OCI-LY7 (cell line): Measurements from ENCODE around the gene VKORC1. TPM values are rescaled to one million over a fixed set of nuclear protein-coding genes. Genes with fewer than 3 reads are reported as not detected.

Experiments
- BruUV-seq: library from RNA; stranded (reverse); fragments of 400-500 nt; replicated peaks from 2 replicates; lab custom pipeline; 2021; lab: Mats Ljungman, UMichigan
- CTCF ChIA-PET: fragments of 300-600 bp; sonication (Branson Sonifier 250); formaldehyde crosslinking; loops from one replicate; lab custom pipeline; 2022; ENCODE audit warnings: antibody characterized with exemption; ENCODE audit not compliant: unreplicated experiment; lab: Charles Lee
- POLR2A ChIA-PET: fragments of 300-600 bp; sonication (Branson Sonifier 250); formaldehyde crosslinking; loops from one replicate; lab custom pipeline; 2022; ENCODE audit warnings: antibody characterized with exemption; lab: Charles Lee
- DNase-seq: peaks from one replicate; pipeline ENCODE4 v3.0.0-alpha.2; 2015; ENCODE audit warnings: low spot score
- H2AFZ ChIP-seq: fragments of 200-600 bp; sonication (generic), shearing (Covaris generic); 2 replicates; pipeline ENCODE4 v1.6.1; 2014; ENCODE audit warnings: mild to moderate bottlenecking, antibody characterized with exemption, low read length, moderate library complexity
- H3K27ac ChIP-seq: fragments of 200-600 bp; sonication (generic); 2 replicates; pipeline ENCODE4 v1.5.1; 2014; ENCODE audit warnings: mixed run types, low read depth, mild to moderate bottlenecking, moderate library complexity, low read length, inconsistent platforms; ENCODE audit not compliant: poor library complexity, severe bottlenecking
- H3K36me3 ChIP-seq: fragments of 200-600 bp; sonication (generic); 2 replicates; pipeline ENCODE4 v1.6.1; 2014; ENCODE audit warnings: mild to moderate bottlenecking, antibody characterized with exemption, low read length, moderate library complexity, mixed read lengths; ENCODE audit not compliant: insufficient read depth
- H3K4me1 ChIP-seq: fragments of 200-600 bp; sonication (generic); 2 replicates; pipeline ENCODE4 v1.5.1; 2014; ENCODE audit warnings: mild to moderate bottlenecking, low read length; ENCODE audit not compliant: insufficient read depth, poor library complexity, severe bottlenecking
- H3K4me2 ChIP-seq: fragments of 200-600 bp; sonication (generic); 2 replicates; pipeline ENCODE4 v1.6.1; 2014; ENCODE audit warnings: mild to moderate bottlenecking, low read length
- H3K4me3 ChIP-seq: fragments of 200-600 bp; sonication (generic); 2 replicates; pipeline ENCODE4 v1.5.1; 2014; ENCODE audit warnings: mild to moderate bottlenecking, low read depth, low read length; ENCODE audit not compliant: poor library complexity, severe bottlenecking
- H3K79me2 ChIP-seq: fragments of 200-600 bp; sonication (generic); 2 replicates; pipeline ENCODE4 v1.6.1; 2016; ENCODE audit warnings: low read depth, mild to moderate bottlenecking, low read length, moderate library complexity, mixed read lengths; ENCODE audit not compliant: insufficient read depth
- H3K9me2 ChIP-seq: fragments of 200-600 bp; sonication (generic); 2 replicates; pipeline ENCODE4 v1.6.1; 2016; ENCODE audit warnings: mild to moderate bottlenecking, low read length, mixed read lengths; ENCODE audit not compliant: insufficient read depth
- H3K9me3 ChIP-seq: fragments of 200-600 bp; sonication (generic); 2 replicates; pipeline ENCODE4 v1.6.1; 2014; ENCODE audit warnings: mild to moderate bottlenecking, mixed run types, low read length, mixed read lengths
- H4K20me1 ChIP-seq: fragments of 200-600 bp; sonication (generic); 2 replicates; pipeline ENCODE4 v1.6.1; 2014; ENCODE audit warnings: mild to moderate bottlenecking, antibody characterized with exemption, low read length, moderate library complexity, mixed read lengths; ENCODE audit not compliant: insufficient read depth
- EZH2phosphoT487 ChIP-seq: fragments of 200-600 bp; sonication (generic); IDR thresholded peaks from 2 replicates; pipeline ENCODE4 v1.6.1; 2018; ENCODE audit warnings: low read depth, borderline replicate concordance, mild to moderate bottlenecking, mixed run types, antibody characterized with exemption, low read length, moderate library complexity, mixed read lengths
- intact Hi-C: fragments of 100-400 bp; cut with micrococcal nuclease; formaldehyde crosslinking; loops from one replicate; pipeline ENCODE4 v1.10.0; 2022; ENCODE audit not compliant: unreplicated experiment
- total RNA-seq, 2 experiments: library from RNA; depleted of rRNA in 1 of 2; stranded (reverse); fragments of >200 nt in 1 of 2; shearing (Covaris generic) in 1 of 2; gene quantifications; 2 replicates each; pipeline ENCODE4 v1.2.3, GENCODE V29; 2014 to 2022
- TF ChIP-seq, protein P1 (sequence below): fragments of 200-600 bp; sonication (generic); conservative IDR thresholded peaks from 2 replicates; pipeline ENCODE4 v1.5.1; 2014; ENCODE audit warnings: mild to moderate bottlenecking, antibody characterized with exemption, low read length, moderate library complexity, mixed read lengths

VKORC1 gene
- total RNA-seq, 2 experiments from 2014 or later: 69.3 to 70.2 TPM

DNA sequence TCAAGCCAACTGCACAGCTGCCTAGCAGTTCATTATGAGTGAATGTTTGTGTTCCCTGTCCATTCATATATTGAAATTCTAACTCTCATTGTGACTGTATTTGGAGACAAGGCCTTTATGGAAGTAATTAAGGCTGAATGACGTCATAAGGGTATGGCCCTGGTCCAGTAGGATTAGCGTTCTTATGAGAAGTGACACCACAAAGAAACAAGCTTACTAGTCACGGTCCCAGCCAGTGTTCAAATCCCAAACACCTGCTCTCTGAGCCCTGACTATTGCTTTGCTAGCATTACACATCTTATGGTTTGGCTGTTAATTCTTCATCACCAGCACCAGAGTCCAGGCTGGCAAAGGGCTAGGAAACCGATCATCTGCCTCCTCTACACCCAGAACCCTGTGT lies 22.7 kb downstream of the VKORC1 start:
- Histone ChIP-seq H3K9me3 (no peaks in the 10 kb centered on the region), H3K9me2 (no peaks in the 10 kb centered on the region), H4K20me1 (no peaks in the 10 kb centered on the region), H3K27ac (no peak overlapping the region), H3K4me3 (peak overlapping the region; percentile 88), H3K4me2 (peak overlapping the region; percentile 95), H2AFZ (no peak overlapping the region), H3K36me3 (peaks cover 10% of the 10 kb centered on the region), H3K79me2 (peaks cover 58% of the 10 kb centered on the region), H3K4me1 (peaks cover 15% of the 10 kb centered on the region)
- POLR2A ChIA-PET: interaction anchor here (0.7 to 1.5 kb wide), 2 partner anchors 26 to 70 kb away, joined by 3 read pairs; no protein-coding TSS in a partner anchor
- CTCF ChIA-PET: no interaction called here
- no TSS peak for BruUV-seq
- no peak for DNase-seq
- intact Hi-C loops: loop anchor here (5.0 kb wide), 2 partner anchors 75 to 115 kb away; partner anchors contain the start of gene SETD1A
- no peak for TF ChIP-seq EZH2phosphoT487
- TF ChIP-seq, protein P1, sequence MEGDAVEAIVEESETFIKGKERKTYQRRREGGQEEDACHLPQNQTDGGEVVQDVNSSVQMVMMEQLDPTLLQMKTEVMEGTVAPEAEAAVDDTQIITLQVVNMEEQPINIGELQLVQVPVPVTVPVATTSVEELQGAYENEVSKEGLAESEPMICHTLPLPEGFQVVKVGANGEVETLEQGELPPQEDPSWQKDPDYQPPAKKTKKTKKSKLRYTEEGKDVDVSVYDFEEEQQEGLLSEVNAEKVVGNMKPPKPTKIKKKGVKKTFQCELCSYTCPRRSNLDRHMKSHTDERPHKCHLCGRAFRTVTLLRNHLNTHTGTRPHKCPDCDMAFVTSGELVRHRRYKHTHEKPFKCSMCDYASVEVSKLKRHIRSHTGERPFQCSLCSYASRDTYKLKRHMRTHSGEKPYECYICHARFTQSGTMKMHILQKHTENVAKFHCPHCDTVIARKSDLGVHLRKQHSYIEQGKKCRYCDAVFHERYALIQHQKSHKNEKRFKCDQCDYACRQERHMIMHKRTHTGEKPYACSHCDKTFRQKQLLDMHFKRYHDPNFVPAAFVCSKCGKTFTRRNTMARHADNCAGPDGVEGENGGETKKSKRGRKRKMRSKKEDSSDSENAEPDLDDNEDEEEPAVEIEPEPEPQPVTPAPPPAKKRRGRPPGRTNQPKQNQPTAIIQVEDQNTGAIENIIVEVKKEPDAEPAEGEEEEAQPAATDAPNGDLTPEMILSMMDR: no peak

DNA sequence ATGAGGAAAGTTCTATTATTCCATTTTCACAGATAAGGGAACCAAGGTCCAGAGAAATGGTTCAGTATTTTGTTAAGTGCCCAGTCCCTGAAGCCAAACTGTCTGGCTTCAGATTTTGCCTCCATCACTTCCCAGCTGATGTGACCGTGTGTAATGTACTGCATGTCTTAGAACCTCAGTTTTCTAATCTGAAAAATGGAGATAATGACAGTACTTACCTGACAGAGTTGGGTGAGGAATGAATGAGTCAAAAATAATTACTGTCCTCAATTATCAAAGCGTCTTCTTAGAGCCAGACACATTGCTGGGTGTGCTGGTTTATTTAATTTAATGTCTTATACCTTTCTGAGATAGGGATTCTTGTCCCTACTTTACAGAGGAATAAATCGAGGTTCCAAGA lies 27.3 kb downstream of the VKORC1 start:
- no peak overlapping the region for H3K4me3 ChIP-seq
- H3K4me1 ChIP-seq: peaks cover 8% of the 10 kb centered on the region
- TF ChIP-seq EZH2phosphoT487: no peak
- TF ChIP-seq, protein P1: no peak
- DNase-seq: no peak
- intact Hi-C loops: no loop called here
- CTCF ChIA-PET: no interaction called here
- BruUV-seq: no TSS peak
- no peaks in the 10 kb centered on the region for H3K9me2 ChIP-seq
- no peak overlapping the region for H3K4me2 ChIP-seq
- no peak overlapping the region for H3K27ac ChIP-seq
- no peaks in the 10 kb centered on the region for H4K20me1 ChIP-seq
- no peaks in the 10 kb centered on the region for H3K9me3 ChIP-seq
- POLR2A ChIA-PET: interaction anchor here (1.0 kb wide), 1 partner anchor 25 kb away, joined by 5 read pairs; no protein-coding TSS in a partner anchor
- H3K36me3 ChIP-seq: peaks cover 16% of the 10 kb centered on the region
- no peak overlapping the region for H2AFZ ChIP-seq
- peaks cover 30% of the 10 kb centered on the region for H3K79me2 ChIP-seq

DNA sequence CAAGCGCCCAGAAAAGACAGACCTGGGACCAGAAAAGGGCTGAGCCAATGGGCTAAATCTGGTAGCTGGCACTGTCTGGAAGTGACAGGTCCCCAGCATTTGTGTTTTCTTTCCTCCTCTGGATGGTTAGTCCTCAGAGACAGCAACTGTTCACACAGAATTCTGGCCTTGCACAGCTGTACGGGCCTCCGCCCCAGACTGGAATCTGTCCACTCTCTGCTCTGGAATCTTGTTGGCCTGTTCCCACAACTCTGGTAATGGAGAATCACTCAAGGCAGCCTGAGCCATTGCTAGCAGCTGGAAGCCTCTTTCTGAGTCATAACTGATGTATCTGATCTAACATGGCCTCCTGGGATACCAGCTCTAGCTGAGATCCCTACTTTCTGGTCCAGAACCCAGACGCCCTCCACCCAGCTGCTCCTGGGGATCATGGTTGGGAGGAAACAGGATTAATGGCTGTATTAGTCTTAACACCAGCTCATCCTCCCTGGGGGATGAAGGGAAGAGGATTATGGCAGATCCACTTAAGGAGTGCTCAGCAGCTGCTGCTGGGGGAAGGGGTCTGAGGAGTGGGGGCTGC lies 29.6 kb downstream of the VKORC1 start:
- H4K20me1 ChIP-seq: no peaks in the 10 kb centered on the region
- no peaks in the 10 kb centered on the region for H3K9me2 ChIP-seq
- H3K79me2 ChIP-seq: peaks cover 8% of the 10 kb centered on the region; the same call in 1 of the 2 replicates
- H3K4me3 ChIP-seq: no peak overlapping the region
- H3K36me3 ChIP-seq: peaks cover 38% of the 10 kb centered on the region
- no TSS peak for BruUV-seq
- no peak overlapping the region for H2AFZ ChIP-seq
- no peaks in the 10 kb centered on the region for H3K4me1 ChIP-seq
- intact Hi-C loops: no loop called here
- DNase-seq: no peak
- ChIA-PET POLR2A (no interaction called here), CTCF (no interaction called here)
- TF ChIP-seq, protein P1: no peak
- TF ChIP-seq EZH2phosphoT487: no peak
- no peak overlapping the region for H3K4me2 ChIP-seq
- no peaks in the 10 kb centered on the region for H3K9me3 ChIP-seq
- no peak overlapping the region for H3K27ac ChIP-seq
